Fibroblast of skin of back (primary cell): ENCODE results near the gene SYTL4. TPM values are rescaled to one million over a fixed set of nuclear protein-coding genes. Genes with fewer than 3 reads are reported as not detected.
"Not testable (repeated sequence)": the region's sequence is repeated elsewhere in the genome, so short reads cannot be mapped to it uniquely, and the experiment has no call there.

ENCODE experiments used
- DNase-seq: peaks from one replicate; pipeline ENCODE4 v3.0.0-alpha.2; 2013
- polyA plus RNA-seq, 2 experiments: library from polyadenylated mRNA; unstranded; fragments of 120-200 nt; gene quantifications; one replicate each; pipeline ENCODE4 v1.2.1, GENCODE V29; 2013; ENCODE audit not compliant: insufficient read length in 2 of 2

The SYTL4 gene
- 5.4 TPM for polyA plus RNA-seq (2013, experiment 1 of 2; ENCODE audit: insufficient read length)
- 4.0 TPM for polyA plus RNA-seq (2013, experiment 2 of 2; ENCODE audit: insufficient read length)

- DNase-seq, result peak; percentile 21
Observed at GRCh38 chrX:100731441-100732281, at the start of gene SYTL4. SYTL4 (minus strand) TSS chrX:100732121; CDS start chrX:100702037, 30,084 bp downstream.

GRCh38 chrX:100769439-100769838, 37.5 kb upstream of the SYTL4 start:
- not testable (repeated sequence) for DNase-seq

GRCh38 chrX:100768679-100769338, 36.9 kb upstream of the SYTL4 start:
- DNase-seq, result peak; percentile 53

GRCh38 chrX:100750883-100751282, 19.0 kb upstream of the SYTL4 start:
- DNase-seq, result no peak

- peak; percentile 25 for DNase-seq
Observed at GRCh38 chrX:100748108-100748507, 16.2 kb upstream of the SYTL4 start.

- no peak for DNase-seq
Observed at GRCh38 chrX:100747703-100748102, 15.8 kb upstream of the SYTL4 start.

GRCh38 chrX:100747090-100747489, 15.2 kb upstream of the SYTL4 start:
- DNase-seq, result no peak

- DNase-seq, result no peak
Observed at GRCh38 chrX:100745806-100746537, 14.1 kb upstream of the SYTL4 start.

GRCh38 chrX:100745205-100745604, 13.3 kb upstream of the SYTL4 start:
- DNase-seq, result no peak

GRCh38 chrX:100743009-100743607, 11.2 kb upstream of the SYTL4 start:
- peak; percentile 17 for DNase-seq

GRCh38 chrX:100724006-100724405, 7.9 kb downstream of the SYTL4 start:
- not testable (repeated sequence) for DNase-seq

- DNase-seq, result no peak
Observed at GRCh38 chrX:100721328-100721727, 10.6 kb downstream of the SYTL4 start.

GRCh38 chrX:100720301-100720700, 11.6 kb downstream of the SYTL4 start:
- DNase-seq, result peak; percentile 9

GRCh38 chrX:100719139-100719538, 12.8 kb downstream of the SYTL4 start:
- no peak for DNase-seq

GRCh38 chrX:100717363-100717762, 14.6 kb downstream of the SYTL4 start:
- DNase-seq, result no peak

GRCh38 chrX:100710816-100711215, 21.1 kb downstream of the SYTL4 start:
- DNase-seq, result no peak

GRCh38 chrX:100704581-100705203, 27.2 kb downstream of the SYTL4 start:
- no peak for DNase-seq

GRCh38 chrX:100700809-100701208, 31.1 kb downstream of the SYTL4 start:
- DNase-seq, result no peak

- no peak for DNase-seq
Observed at GRCh38 chrX:100698551-100698950, 33.4 kb downstream of the SYTL4 start.

GRCh38 chrX:100696699-100697351, 35.1 kb downstream of the SYTL4 start:
- DNase-seq, result no peak

- no peak for DNase-seq
Observed at GRCh38 chrX:100695991-100696390, 35.9 kb downstream of the SYTL4 start.

GRCh38 chrX:100695302-100695701, 36.6 kb downstream of the SYTL4 start:
- DNase-seq, result no peak
